GM21526 (cell line): ENCODE data around the gene CCDC91.
"Not testable (repeated sequence)": the region's sequence is repeated elsewhere in the genome, so short reads cannot be mapped to it uniquely, and the experiment has no call there.

Experiments used
- ATAC-seq: cut with Tn5 transposase; IDR thresholded peaks from one replicate; pipeline ENCODE4 v1.9.1; 2021; ENCODE audit warnings: moderate library complexity; ENCODE audit not compliant: unreplicated experiment, low FRiP score

Gene CCDC91

DNA sequence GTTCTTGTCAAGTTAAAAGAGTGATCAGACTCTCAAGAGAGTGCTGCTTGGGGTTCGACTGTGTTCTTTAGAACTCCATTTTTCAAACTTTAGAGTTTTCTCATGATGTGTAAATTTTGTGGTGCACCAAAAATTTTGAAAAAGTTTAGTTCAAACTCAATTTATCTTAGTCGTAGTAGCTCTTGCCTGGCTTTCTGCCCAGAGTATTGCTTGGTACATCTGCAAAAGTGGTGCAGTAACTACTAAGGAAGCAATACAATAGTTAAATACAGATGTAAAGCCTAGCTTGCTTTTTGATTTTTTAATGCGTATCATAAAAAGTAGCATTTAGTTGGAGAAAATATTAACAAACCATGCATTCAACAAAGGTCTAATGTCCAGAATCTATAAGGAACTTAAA lies 9.5 kb upstream of the CCDC91 start:
- no peak for ATAC-seq

DNA sequence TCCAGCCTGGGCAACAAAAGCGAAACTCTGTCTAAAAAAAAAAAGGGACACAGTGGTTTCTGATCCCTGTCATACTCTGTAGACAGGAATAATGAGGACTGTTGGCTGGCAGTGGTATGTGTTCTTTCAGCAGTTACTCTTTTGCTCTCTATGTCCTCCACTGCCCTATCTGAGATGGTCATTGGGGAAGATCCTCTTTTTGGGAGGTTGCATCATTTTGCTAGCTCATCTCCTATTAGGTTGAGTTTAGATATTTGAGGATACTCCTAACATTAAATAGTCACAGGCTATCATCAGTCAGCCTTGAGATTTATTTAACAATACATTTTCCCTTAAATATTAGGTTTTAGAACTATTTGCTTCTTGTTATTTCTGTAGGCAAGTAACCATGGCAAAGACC lies 5.9 kb upstream of the CCDC91 start:
- ATAC-seq: no peak

DNA sequence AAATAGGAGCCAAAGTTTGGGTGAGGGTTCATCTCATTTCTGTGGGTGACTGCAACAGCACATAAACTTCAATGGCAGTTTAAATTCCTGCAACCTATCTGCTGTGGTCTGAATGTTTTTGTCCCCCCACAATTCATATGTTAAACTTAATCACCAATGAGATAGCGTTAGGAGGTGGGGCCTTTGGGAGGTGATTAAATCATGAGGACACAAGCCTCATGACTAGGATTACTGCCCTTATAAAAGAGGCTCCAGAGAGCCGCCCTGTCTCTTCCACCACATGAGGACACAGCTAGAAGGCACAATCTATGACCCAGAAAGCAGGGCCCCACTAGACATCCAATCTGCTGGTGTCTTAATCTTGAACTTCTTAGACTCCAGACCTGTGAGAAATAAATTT lies 3.8 kb upstream of the CCDC91 start:
- no peak for ATAC-seq

DNA sequence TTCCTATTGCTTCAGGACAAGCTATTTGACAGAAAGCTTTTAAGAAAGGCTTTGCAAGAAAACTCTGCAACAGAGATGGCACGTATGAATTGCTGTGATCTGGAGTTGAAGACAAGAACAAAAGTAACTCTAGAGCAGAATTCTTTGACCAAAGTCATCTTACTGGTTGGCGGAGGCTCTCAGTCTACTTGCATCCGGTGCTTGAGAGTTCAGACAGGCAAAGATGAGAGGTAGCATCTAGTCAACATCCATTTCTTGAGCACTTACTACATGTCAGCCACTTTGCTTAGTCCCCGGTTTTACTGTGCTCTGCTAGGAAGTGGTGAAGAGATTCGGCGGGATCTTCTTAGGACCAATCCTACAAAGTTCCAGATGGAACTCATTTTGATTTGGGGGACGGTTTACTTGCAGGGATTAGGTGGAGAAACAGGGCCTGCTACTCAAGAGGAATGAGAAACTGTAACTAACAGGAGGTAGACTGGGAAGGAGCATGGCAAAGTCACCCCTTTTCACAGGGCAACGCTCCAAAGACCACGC lies 404 bp upstream of the CCDC91 start:
- ATAC-seq: no peak

DNA sequence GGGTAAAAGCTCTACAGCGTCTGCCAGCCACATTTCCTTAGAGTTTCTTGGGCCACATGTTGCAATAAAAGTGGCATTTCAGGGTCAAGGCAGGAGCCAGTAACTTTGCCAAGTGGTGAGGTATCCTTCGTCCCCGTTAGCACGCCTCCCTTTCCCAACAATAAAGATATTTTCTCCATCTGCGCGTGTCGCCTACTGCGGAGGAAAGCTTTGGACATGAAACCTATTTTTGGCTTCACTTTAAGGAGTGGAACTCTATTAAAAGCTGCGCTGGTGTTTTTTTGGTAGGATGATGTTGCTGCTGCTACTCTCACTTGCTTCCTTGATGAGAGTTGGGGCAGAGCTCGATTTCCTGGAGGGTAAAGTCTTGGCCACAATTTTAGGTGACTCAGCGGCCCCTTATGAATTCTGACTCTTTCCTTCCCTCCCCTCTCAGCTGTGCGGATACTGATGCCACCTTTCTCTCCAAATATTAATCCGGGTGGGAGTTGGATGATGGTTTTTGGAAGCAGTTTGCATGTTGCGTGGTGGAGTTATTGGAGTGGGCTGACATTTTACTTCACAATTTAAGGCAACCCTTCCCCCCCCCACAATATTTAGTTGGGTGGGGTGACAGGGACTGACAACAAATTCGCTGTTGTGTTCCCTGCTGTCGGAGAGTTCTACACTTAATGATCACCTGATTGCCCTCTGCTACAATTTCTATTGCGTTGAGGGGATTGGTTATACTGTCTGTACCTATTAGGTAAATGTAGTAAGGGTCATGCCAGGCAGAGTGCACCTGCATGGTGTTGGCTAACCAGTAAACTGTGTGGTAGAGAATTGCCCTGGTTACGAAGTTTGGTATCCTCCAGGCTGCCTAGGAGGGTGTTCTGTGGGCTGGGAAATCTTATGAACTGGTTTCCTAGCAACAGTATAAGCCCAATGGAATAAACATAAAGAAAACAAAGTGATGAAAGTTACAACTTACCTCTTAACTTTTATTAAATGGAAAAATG lies 1.1 kb downstream of the CCDC91 start:
- ATAC-seq: peak; percentile 4

DNA sequence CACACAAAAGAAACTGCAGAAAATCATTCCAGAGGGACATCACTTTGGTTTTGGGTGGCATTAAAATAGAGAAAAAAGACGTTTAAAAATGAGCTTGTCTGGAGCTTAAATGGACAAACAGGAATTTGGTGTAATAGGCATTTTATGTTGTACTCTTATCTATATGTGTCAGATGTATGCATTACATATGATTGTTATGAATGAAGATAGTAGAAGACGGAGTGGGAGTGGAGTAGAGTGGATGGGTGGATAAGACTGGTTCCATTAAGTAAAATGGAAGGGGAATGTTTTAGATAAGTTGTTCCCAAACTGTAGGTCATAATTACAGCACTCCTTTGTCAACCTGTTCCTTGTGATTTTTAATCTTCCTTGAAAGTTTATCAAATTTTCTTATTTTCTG lies 1.9 kb downstream of the CCDC91 start:
- ATAC-seq: no peak

DNA sequence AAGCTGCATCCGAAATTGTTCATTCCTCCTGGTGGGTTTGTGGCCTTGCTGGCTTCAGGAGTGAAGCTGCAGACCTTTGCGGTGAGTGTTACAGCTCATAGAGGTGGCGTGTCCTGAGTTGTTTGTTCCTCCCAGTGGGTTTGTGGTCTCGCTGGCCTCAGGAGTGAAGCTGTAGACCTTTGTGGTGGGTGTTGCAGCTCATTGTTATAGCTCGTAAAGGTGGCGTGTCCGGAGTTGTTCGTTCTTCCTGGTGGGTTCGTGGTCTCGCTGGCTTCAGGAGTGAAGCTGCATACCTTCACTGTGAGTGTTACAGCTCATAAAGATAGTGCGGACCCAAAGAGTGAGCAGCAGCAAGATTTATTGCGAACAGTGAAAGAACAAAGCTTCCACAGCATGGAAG lies 4.4 kb downstream of the CCDC91 start:
- not testable (repeated sequence) for ATAC-seq

DNA sequence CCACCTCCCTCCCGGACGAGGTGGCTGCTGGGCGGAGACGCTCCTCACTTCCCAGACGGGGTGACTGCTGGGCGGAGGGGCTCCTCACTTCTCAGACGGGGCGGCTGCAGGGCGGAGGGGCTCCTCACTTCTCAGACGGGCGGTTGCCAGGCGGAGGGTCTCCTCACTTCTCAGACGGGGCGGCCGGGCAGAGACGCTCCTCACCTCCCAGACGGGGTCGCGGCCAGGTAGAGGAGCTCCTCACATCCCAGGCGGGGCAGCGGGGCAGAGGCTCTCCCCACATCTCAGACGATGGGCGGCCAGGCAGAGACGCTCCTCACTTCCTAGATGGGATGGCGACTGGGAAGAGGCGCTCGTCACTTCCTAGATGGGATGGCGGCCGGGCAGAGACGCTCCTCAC lies 10.9 kb downstream of the CCDC91 start:
- not testable (repeated sequence) for ATAC-seq

DNA sequence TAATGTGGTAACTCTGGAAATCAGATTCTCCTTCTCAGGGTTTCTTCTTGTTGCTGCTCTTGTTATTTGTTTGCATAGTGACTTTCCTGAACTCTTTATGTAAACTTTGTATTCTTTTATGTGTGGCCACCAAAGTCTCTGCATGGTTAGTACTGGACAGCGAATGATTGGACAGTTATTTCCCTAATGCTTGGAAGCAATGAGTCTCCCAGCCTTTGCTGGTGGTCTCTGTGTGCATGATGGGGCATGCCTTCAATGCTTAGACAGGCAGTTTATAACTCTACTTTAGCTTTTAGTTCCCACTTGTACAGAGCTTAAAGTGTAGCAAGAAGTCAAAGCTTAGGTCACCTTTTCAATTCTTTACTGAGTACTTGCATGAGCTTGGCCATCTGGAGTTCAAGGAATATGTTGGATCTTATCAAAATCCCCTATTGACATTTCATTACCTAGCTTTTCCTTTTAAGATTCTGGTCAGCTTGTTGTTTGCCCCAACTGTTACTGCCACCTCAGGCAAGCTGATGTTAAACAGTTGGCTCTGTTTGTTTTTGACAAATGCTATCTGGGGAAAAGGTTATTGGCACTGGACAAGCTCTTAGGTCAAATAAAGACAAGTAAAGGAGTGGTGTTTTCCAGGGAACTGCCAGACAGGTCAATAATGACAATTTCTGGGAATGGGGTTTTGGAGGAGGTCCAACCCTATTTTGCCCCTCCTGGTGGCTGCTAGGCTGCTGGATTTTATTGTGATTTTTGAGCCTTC lies 12.3 kb downstream of the CCDC91 start:
- ATAC-seq: no peak

DNA sequence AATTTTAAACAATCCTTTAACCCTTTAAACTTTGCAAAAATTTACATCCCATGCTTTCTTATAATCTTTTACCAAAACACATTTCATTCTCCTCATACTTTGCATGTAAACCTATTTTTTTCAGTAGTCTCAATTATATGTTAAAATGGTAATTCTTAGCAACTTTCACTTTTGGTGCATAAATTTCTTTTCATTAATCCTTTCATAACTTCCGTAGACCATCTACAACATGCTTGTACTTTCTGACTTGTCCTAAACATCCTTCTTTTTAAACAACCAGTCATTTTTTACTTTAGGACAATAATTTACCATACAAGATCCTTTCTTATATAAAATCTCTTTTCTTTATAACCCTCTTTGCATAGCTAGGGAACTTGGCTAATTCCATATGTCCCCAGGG lies 19.5 kb downstream of the CCDC91 start:
- ATAC-seq: no peak

DNA sequence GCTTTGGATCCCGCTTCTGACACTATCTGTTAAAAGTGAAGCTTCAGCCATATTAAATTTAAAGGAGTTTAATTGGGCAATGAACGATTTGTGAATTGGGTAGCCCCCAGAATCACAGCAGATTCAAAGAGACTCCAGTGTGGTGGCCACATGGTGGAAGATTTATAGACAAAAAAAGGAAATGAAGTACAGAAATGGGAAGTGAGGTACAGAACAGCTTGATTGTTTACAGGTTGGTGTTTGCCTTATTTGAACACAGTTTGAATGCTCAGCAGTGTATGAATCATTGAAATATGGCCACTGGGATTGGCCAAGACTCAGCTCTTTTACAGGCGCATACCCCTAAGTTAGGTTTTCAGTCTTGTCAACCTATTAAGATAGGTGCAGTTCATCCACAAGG lies 21.9 kb downstream of the CCDC91 start:
- no peak for ATAC-seq

DNA sequence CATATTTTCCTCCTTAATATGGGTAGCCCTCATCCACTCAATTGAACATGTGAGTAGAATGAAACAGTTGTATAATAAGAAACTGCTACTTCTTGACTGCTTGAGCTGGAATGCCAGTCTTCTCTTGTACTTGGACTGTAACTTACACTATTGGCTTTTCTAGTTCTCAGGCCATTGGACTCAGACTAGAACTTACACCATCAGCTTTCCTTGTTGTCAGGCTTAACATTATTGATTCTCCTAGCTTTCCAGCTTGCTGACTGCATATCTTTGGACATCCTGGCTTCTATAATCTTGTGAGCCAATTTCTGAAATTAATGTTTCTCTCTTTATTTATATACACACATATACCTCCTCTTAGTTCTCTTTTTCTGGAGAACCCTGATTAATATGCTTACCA lies 24.8 kb downstream of the CCDC91 start:
- ATAC-seq: no peak

DNA sequence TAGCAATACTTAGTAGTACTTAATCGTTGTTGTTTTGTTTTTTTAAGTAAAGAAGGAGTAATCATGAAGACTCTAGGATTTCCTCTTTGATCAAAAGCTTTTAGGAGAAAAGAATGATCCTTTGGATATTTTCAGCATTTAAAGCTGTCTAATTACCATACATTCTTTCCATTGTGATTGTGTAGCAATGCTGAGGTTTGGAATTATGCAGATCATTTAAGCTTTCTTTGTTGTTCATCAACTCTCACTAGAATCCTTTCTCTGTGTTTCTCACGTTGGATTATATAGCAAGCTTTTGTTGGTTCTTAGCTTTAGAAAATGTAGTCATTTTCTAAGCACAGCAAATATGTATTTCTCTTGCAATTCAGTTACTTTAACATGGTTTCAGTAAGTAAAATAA lies 25.8 kb downstream of the CCDC91 start:
- no peak for ATAC-seq

DNA sequence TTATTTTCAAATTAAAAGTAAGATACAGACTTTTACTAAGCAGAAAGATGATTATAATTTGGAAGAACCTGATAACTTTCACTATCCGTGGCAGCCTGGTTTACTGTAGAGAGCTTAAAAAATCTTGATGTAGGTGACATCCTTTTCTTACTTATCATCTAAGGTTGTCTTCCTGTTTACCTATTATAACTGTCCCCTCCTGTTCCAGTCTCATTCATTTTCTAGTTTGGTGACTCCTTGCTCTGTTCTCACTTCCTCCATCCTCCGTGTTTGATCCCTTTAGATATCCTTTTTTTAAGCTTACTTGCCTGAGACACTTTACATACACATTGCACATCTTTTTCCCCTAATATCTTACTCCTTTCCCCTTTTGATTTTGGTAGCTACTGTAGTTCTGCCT lies 27.5 kb downstream of the CCDC91 start:
- ATAC-seq: no peak

DNA sequence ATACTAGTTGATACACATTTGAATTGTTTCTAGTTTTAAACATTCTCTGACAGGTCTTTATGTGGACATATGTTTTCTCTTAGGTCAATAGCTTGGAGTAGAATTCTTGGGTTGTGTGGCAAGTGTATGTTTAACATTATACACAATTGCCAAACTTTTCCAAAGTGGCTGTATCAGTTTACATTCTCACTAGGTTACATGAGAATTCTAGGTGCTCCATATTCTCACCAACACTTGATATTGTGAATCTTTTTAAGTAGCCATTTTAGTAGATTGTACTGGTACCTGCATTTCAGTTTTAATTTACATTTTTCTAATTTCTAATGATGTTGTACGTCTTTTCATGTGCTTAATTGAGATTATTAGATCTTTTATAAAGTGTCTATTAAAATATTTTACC lies 28.6 kb downstream of the CCDC91 start:
- no peak for ATAC-seq

DNA sequence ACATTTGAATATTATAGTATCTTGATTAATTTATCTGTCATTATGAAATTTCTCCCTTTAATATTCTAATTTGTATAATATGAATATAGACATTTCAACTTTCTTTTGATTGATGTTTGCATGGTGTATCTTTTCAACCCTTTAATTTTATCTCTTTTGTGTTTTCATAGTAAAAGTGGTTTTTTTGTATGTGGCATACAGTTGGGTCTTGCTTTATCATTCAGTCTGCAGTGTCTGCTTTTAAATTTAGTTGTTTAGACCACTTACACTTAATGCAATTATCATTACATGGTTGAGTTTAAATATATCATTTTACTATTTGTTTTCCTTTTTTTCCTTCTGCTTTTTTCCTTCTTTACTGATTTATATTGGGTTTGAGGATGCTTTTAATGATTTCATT lies 29.6 kb downstream of the CCDC91 start:
- ATAC-seq: no peak

DNA sequence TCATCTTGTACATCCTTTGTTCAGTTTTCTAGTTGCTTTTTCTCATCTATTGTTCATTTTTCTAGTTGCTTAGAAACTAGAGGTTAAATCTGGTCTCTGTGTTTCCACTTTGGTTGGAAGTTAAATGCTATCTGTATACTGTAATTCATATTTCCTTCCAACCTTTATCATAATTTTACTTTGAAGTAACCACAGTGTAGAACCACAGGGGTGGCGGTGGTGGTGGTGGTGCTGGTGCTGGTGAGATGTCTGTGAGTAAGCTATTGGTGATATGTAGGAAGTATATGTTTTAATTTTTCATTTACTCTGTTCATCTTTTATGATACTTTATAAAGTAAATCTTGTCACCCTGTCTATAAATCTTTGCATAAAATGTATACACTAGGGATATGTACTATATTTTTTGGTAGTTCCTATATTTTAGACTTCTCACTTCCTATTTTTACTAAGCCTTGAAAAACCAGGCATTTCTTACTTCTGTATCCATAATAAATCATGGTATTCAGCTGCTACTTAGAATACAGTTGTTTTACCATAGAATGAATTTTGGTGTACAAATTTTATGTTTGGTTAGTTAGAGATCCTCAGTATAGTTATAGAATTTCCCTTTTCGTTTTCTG lies 31.9 kb downstream of the CCDC91 start:
- ATAC-seq: no peak

DNA sequence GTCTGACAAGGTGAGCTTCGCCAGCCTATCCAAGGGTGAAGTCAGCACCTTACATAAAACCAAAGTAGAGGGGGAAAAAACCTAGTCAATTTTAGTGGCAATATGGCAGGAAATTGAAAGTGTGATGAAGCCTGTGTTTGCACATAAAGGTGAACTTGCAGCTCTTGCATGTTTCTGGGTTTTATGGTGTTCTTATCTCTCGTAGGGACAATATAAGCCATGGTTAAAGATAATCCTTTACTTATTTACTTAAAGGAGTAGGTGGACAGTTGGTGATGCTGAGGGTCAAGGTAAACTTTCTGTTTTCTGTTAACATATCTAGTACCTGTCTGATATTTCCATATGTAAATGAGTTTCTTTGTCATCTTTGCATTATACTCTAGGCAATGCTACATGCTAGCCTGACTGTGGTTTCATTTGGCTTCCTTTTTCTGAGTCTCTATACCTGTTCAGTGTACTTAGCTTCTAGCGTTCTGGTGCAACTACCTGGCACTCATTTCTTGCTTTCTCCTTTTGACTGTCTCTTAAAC lies 32.8 kb downstream of the CCDC91 start:
- peak; percentile 94 for ATAC-seq

DNA sequence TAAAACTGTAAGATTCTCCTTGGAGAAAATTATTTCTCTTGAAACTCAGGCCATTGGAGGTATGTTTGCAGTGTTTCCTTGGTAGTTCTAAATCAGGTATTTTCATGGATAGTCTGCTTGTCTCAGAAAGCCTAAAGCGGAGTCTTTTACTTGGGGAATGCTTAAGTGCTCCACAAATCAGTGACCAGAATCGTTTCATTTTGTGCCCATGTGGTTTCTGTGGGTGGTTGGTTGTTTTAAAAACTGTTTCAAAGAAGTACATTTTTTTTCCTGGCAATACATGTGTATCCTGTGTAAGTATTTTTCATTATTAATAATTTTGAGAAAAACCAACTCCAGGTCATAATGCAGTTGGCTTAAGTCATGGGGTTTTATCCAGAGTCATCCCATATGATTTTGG lies 33.6 kb downstream of the CCDC91 start:
- peak; percentile 39 for ATAC-seq

DNA sequence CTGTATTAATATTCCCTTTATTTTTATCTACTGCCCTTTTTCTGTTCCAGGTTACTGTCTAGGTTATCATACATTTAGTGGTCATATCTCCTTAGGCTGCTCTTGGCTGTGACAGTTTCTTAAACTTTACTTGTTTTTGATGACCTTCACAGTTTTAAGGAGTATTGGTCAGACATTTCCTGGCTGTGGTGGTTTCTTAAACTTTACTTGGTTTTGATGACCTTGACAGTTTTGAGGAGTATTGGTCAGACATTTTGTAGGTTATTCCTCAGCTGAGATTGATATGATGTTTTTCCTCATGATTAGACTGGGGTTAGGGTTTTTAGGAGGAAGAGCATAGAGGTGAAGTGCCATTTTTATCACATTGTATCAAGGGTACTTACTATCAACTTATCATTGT lies 36.4 kb downstream of the CCDC91 start:
- no peak for ATAC-seq

DNA sequence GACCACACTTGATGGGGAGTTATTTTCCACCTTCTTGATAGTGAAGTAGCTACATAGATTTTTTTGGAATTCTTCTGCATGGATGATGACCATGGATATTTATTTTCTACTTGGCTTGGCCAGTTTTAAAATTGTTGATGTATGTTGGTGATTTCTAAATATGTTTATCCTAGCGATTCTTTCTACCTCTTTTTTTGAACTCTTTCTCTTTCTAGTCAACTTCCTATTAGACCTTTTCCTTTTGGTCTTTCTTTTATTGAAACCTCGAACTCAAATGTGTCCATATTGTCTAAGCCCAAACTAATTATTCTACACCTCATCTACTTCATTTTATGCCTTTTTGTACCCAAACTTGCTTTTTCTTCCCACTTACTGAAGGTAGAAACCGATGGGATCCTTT lies 37.0 kb downstream of the CCDC91 start:
- no peak for ATAC-seq
